H1 (cell line): ENCODE data around the gene PIGL. TPM values are rescaled to one million over a fixed set of nuclear protein-coding genes. Genes with fewer than 3 reads are reported as not detected.
A peak's percentile ranks its signal among the peaks of the same experiment; 100 is the strongest.

Experiments used
- CTCF ChIA-PET: fragments of 300-600 bp; sonication (Branson Sonifier 250); formaldehyde crosslinking; loops from one replicate; lab custom pipeline; 2021; ENCODE audit not compliant: partially characterized antibody; lab: Charles Lee
- POLR2A ChIA-PET: fragments of 300-600 bp; sonication (Branson Sonifier 250); formaldehyde crosslinking; loops from one replicate; lab custom pipeline; 2021; ENCODE audit warnings: inconsistent platforms; ENCODE audit not compliant: partially characterized antibody; lab: Charles Lee
- DNase-seq, 2 experiments: peaks; one replicate each; pipeline versions ENCODE4 v3.0.0 to v3.0.0-alpha.2; 2010 to 2022; ENCODE audit warnings: low spot score in 2 of 2, low read depth in 1 of 2, mixed read lengths in 1 of 2
- FAIRE-seq: peaks from 2 replicates; lab custom pipeline; 2011; peaks lifted over from hg19 to GRCh38; lab: Jason Lieb, UNC
- H2AFZ ChIP-seq: 2 replicates; pipeline ENCODE4 v1.8.1; 2012; ENCODE audit warnings: low read length, inconsistent platforms
- H2AK5ac ChIP-seq: 2 replicates; pipeline ENCODE4 v1.6.1; 2013; ENCODE audit warnings: low read depth, low read length
- H2BK120ac ChIP-seq: replicated peaks from 2 replicates; pipeline ENCODE3; 2013; ENCODE audit warnings: low read depth, low read length, inconsistent platforms
- H2BK12ac ChIP-seq: 2 replicates; pipeline ENCODE4 v1.6.1; 2013; ENCODE audit warnings: low read depth, low read length
- H2BK15ac ChIP-seq: 2 replicates; pipeline ENCODE4 v1.6.1; 2013; ENCODE audit warnings: low read length
- H2BK20ac ChIP-seq: 2 replicates; pipeline ENCODE4 v1.6.1; 2013; ENCODE audit warnings: low read length
- H2BK5ac ChIP-seq: 2 replicates; pipeline ENCODE4 v1.6.1; 2013; ENCODE audit warnings: low read depth, low read length
- H3K14ac ChIP-seq: 2 replicates; pipeline ENCODE4 v1.6.1; 2013; ENCODE audit warnings: inconsistent platforms; ENCODE audit not compliant: insufficient read length
- H3K18ac ChIP-seq: 2 replicates; pipeline ENCODE4 v1.6.1; 2013; ENCODE audit warnings: low read length; ENCODE audit errors: extremely low read depth
- H3K23ac ChIP-seq: 2 replicates; pipeline ENCODE4 v1.6.1; 2013; ENCODE audit warnings: inconsistent platforms; ENCODE audit not compliant: insufficient read length
- H3K23me2 ChIP-seq: 2 replicates; pipeline ENCODE4 v1.6.1; 2013; ENCODE audit warnings: low read depth, low read length
- H3K27ac ChIP-seq: 2 replicates; pipeline ENCODE4 v1.6.1; 2011; ENCODE audit warnings: low read depth, low read length, inconsistent platforms
- H3K27me3 ChIP-seq, 4 experiments: replicated peaks in 1 of 4; 1 replicate in 1 of 4; 2 replicates in 3 of 4; pipeline versions ENCODE4 v1.6.1 to v1.8.1; 2011 to 2013; ENCODE audit warnings: low read length in 3 of 4, mild to moderate bottlenecking in 3 of 4, inconsistent platforms in 2 of 4, mixed read lengths in 2 of 4, moderate library complexity in 1 of 4; ENCODE audit not compliant: control insufficient read depth in 3 of 4, insufficient read depth in 3 of 4; ENCODE audit errors: extremely low read depth in 1 of 4
- H3K36me3 ChIP-seq, 4 experiments: 2 replicates each; pipeline versions ENCODE4 v1.6.1 to v1.8.1; 2011 to 2013; ENCODE audit warnings: mild to moderate bottlenecking in 4 of 4, low read length in 3 of 4, moderate library complexity in 2 of 4, control low read depth in 1 of 4, inconsistent platforms in 1 of 4; ENCODE audit not compliant: insufficient read depth in 4 of 4, control insufficient read depth in 2 of 4
- H3K4ac ChIP-seq: replicated peaks from 2 replicates; pipeline ENCODE3; 2013; ENCODE audit warnings: low read length, low read depth, mixed read lengths, inconsistent platforms; ENCODE audit not compliant: insufficient read length
- H3K4me1 ChIP-seq, 4 experiments: replicated peaks in 1 of 4; 1 replicate in 1 of 4; 2 replicates in 3 of 4; pipeline versions ENCODE4 v1.6.1 to v1.8.1; 2011 to 2013; ENCODE audit warnings: low read length in 3 of 4, inconsistent platforms in 2 of 4, mixed read lengths in 1 of 4; ENCODE audit not compliant: insufficient read depth in 4 of 4, control insufficient read depth in 3 of 4
- H3K4me2 ChIP-seq, 2 experiments: 2 replicates each; pipeline versions ENCODE4 v1.6.1 to v1.8.1; 2011 to 2013; ENCODE audit warnings: low read depth in 2 of 2, low read length in 2 of 2, control low read depth in 1 of 2, inconsistent platforms in 1 of 2, mild to moderate bottlenecking in 1 of 2; ENCODE audit not compliant: insufficient read depth in 1 of 2
- H3K4me3 ChIP-seq, 4 experiments: fragments of 200-600, 300-600 bp in 1 of 4; sonication (generic), shearing (Covaris generic), sonication (Bioruptor Twin) in 1 of 4; 2 replicates each; pipeline versions ENCODE4 v1.5.1 to v1.8.1; 2011 to 2016; ENCODE audit warnings: low read length in 4 of 4, low read depth in 3 of 4, control low read depth in 2 of 4, inconsistent platforms in 2 of 4, mild to moderate bottlenecking in 2 of 4, mixed read lengths in 1 of 4, moderate library complexity in 1 of 4; ENCODE audit not compliant: insufficient read depth in 2 of 4; ENCODE audit errors: extremely low read depth in 1 of 4
- H3K56ac ChIP-seq: replicated peaks from 2 replicates; pipeline ENCODE3; 2013; ENCODE audit warnings: low read depth, mild to moderate bottlenecking, mixed read lengths, low read length, inconsistent platforms; ENCODE audit not compliant: insufficient read length
- H3K79me1 ChIP-seq: 2 replicates; pipeline ENCODE4 v1.6.1; 2013; ENCODE audit warnings: low read depth, low read length, control low read depth
- H3K79me2 ChIP-seq, 2 experiments: 2 replicates each; pipeline versions ENCODE4 v1.6.1 to v1.8.1; 2012 to 2013; ENCODE audit warnings: low read length in 2 of 2, mild to moderate bottlenecking in 2 of 2, inconsistent platforms in 1 of 2; ENCODE audit not compliant: insufficient read depth in 2 of 2, control insufficient read depth in 1 of 2
- H3K9ac ChIP-seq, 4 experiments: replicated peaks in 1 of 4; 1 replicate in 1 of 4; 2 replicates in 3 of 4; pipeline versions ENCODE4 v1.6.1 to v1.8.1; 2011 to 2013; ENCODE audit warnings: low read depth in 3 of 4, low read length in 3 of 4, control low read depth in 2 of 4, mild to moderate bottlenecking in 2 of 4, moderate library complexity in 2 of 4, inconsistent platforms in 1 of 4; ENCODE audit errors: extremely low read depth in 1 of 4
- H3K9me3 ChIP-seq, 2 experiments: 2 replicates each; pipeline versions ENCODE4 v1.6.1 to v1.8.1; 2012 to 2013; ENCODE audit warnings: mild to moderate bottlenecking in 2 of 2, moderate library complexity in 2 of 2, control low read depth in 1 of 2, inconsistent platforms in 1 of 2, low read depth in 1 of 2, low read length in 1 of 2, mixed read lengths in 1 of 2; ENCODE audit not compliant: insufficient read depth in 2 of 2
- H4K20me1 ChIP-seq, 2 experiments: replicated peaks in 1 of 2; 2 replicates each; pipeline versions ENCODE3 to v1.8.1; 2011 to 2013; ENCODE audit warnings: inconsistent platforms in 2 of 2, low read length in 2 of 2, mild to moderate bottlenecking in 1 of 2; ENCODE audit not compliant: insufficient read depth in 2 of 2, control insufficient read depth in 1 of 2
- H4K5ac ChIP-seq: 2 replicates; pipeline ENCODE4 v1.6.1; 2013; ENCODE audit warnings: low read length, low read depth, mixed read lengths, inconsistent platforms; ENCODE audit not compliant: insufficient read length
- H4K8ac ChIP-seq: 2 replicates; pipeline ENCODE4 v1.8.0; 2013; ENCODE audit warnings: mild to moderate bottlenecking, moderate library complexity, low read length, inconsistent platforms; ENCODE audit not compliant: insufficient read depth; ENCODE audit errors: extremely low read depth
- H4K91ac ChIP-seq: replicated peaks from 2 replicates; pipeline ENCODE3; 2013; ENCODE audit warnings: low read length, mixed read lengths, inconsistent platforms; ENCODE audit not compliant: insufficient read length
- BRCA1 ChIP-seq: IDR thresholded peaks from 2 replicates; pipeline ENCODE4 v1.6.1; 2012; ENCODE audit warnings: low read depth, low read length, improper control_type of control experiment
- CHD1 ChIP-seq: IDR thresholded peaks from 2 replicates; pipeline ENCODE4 v1.6.1; 2012; ENCODE audit warnings: low read depth, low read length, improper control_type of control experiment
- GABPA ChIP-seq: IDR thresholded peaks from 2 replicates; pipeline ENCODE4 v1.6.1; 2011; ENCODE audit warnings: mild to moderate bottlenecking, low read length, moderate library complexity, borderline replicate concordance; ENCODE audit not compliant: insufficient read depth
- HDAC2 ChIP-seq, 2 experiments: fragments of 300-600 bp in 1 of 2; sonication (generic) in 1 of 2; IDR thresholded peaks; 2 replicates each; pipeline ENCODE4 v1.6.1; 2011 to 2012; ENCODE audit warnings: low read depth in 2 of 2, low read length in 2 of 2, mild to moderate bottlenecking in 2 of 2, moderate library complexity in 2 of 2, borderline replicate concordance in 1 of 2, inconsistent platforms in 1 of 2
- JUND ChIP-seq: IDR thresholded peaks from 2 replicates; pipeline ENCODE4 v1.6.1; 2011; ENCODE audit warnings: mild to moderate bottlenecking, improper control_type of control experiment, low read length
- MAFK ChIP-seq: IDR thresholded peaks from 2 replicates; pipeline ENCODE4 v1.6.1; 2012; ENCODE audit warnings: low read depth, mild to moderate bottlenecking, improper control_type of control experiment, low read length
- MAX ChIP-seq: IDR thresholded peaks from 2 replicates; pipeline ENCODE4 v1.6.1; 2012; ENCODE audit warnings: inconsistent platforms
- SIX5 ChIP-seq: IDR thresholded peaks from 2 replicates; pipeline ENCODE4 v1.6.1; 2011; ENCODE audit warnings: mild to moderate bottlenecking, low read depth, low read length
- WGBS, 2 experiments: shearing (Covaris generic) in 1 of 2; methylation state at CpG; one replicate each; pipeline versions ENCODE4 v1.1.6 to v1.1.7; 2013 to 2015; ENCODE audit warnings: low lambda C conversion rate in 2 of 2, mixed read lengths in 2 of 2, inconsistent platforms in 1 of 2, low coverage in 1 of 2, missing lambda C conversion rate in 1 of 2; ENCODE audit not compliant: insufficient replicate concordance in 2 of 2, insufficient coverage in 1 of 2, insufficient read length in 1 of 2; ENCODE audit errors: extremely low coverage in 1 of 2, missing lambda C conversion rate in 1 of 2; 5-methylcytosine and 5-hydroxymethylcytosine counted together
- long read RNA-seq, 2 experiments: library from RNA in 1 of 2; library from capped mRNA in 1 of 2; stranded (forward); transcript quantifications; one replicate each; pipeline ENCODE4 v2.0.0, GENCODE V29; 2021; ENCODE audit warnings: inconsistent platforms in 1 of 2
- polyA minus RNA-seq, 3 experiments: library from RNA; depleted of rRNA, polyadenylated mRNA; stranded (reverse); fragments of >200 nt; gene quantifications; 1 replicate in 2 of 3; 2 replicates in 1 of 3; pipeline ENCODE4 v1.2.3, GENCODE V29; 2011
- polyA plus RNA-seq, 7 experiments: library from polyadenylated mRNA; depleted of rRNA in 3 of 7; stranded (reverse) in 5 of 7; unstranded in 2 of 7; fragments of >200 nt in 5 of 7; fragments of 200-250 nt in 2 of 7; gene quantifications; 1 replicate in 5 of 7; 2 replicates in 1 of 7; 4 replicates in 1 of 7; pipeline versions ENCODE4 v1.2.1 to v1.2.3, GENCODE V29; 2011 to 2013; ENCODE audit warnings: missing spikeins in 2 of 7, mixed read lengths in 2 of 7
- total RNA-seq: library from RNA; stranded (reverse); fragmentation: NEBNext Ultra II Directional; extraction: Animal tissue kit (Norgen Biotek cat#: 25700); gene quantifications from 2 replicates; pipeline ENCODE4 v1.2.1, GENCODE V29; 2021

Gene PIGL
- total RNA-seq (25.5 and 28.4 TPM in 2 replicates), polyA plus RNA-seq (2011; rRNA removed) (30.8 TPM in 2 replicates), polyA minus RNA-seq (2011; rRNA and poly(A)+ RNA removed) (39.3 and 44.4 TPM in 2 replicates)
- 37.7 TPM for polyA plus RNA-seq (2011; cell fraction: cytosol; rRNA removed)
- polyA plus RNA-seq (2011; cell fraction: nucleus; rRNA removed) = 92.2 TPM
- polyA plus RNA-seq (2012, experiment 1 of 2) = 22.9 to 25.1 TPM (median 23.8 TPM) in 4 replicates
- 9.4 TPM for polyA plus RNA-seq (2012, experiment 2 of 2)
- 30.2 TPM for polyA plus RNA-seq (2013, experiment 1 of 2)
- 29.6 TPM for polyA plus RNA-seq (2013, experiment 2 of 2)
- 17.0 TPM for polyA minus RNA-seq (2011; cell fraction: cytosol; rRNA and poly(A)+ RNA removed)
- polyA minus RNA-seq (2011; cell fraction: nucleus; rRNA and poly(A)+ RNA removed) = 50.0 TPM
- long read RNA-seq, experiment 1, partial matches to known transcripts = 2 of 12 reads
- long read RNA-seq, experiment 1, other reads (novel, unspliced or antisense) = 4 of 12 reads
- long read RNA-seq, experiment 2, transcript PIGL-201 (7 exons, 1,137 nt) = major isoform, 6 of 10 reads
- long read RNA-seq, experiment 2, partial matches to known transcripts = 0 of 10 reads
- long read RNA-seq, experiment 2, other reads (novel, unspliced or antisense) = 4 of 10 reads

- H3K18ac ChIP-seq = peak within 1 kb of the TSS; percentile 96
- H4K20me1 ChIP-seq = no peaks in the 10 kb centered on the region
- H2BK20ac ChIP-seq = no peak within 1 kb of the TSS
- no peaks in the 10 kb centered on the region for H3K9me3 ChIP-seq
- FAIRE-seq (peak; percentile 42), DNase-seq (peak; percentile 75 to 92)
- H2BK15ac ChIP-seq = no peak within 1 kb of the TSS
- no peak within 1 kb of the TSS for H3K23ac ChIP-seq
- H3K56ac ChIP-seq = peak within 1 kb of the TSS; percentile 20
- 1% methylated on average over 29 of the region's 29 CpGs; no CpG with 5 or more reads in 1 of the 2 experiments for WGBS, 2 experiments
- H3K4me3 ChIP-seq = peak within 1 kb of the TSS; percentile 80 to 97 (median 94)
- peaks cover 20 to 59% of the 10 kb centered on the region in 2 experiments for H3K79me2 ChIP-seq
- peak within 1 kb of the TSS; percentile 85; the same call in 1 of the 2 replicates for H2BK12ac ChIP-seq
- peak within 1 kb of the TSS; percentile 80 to 90 for H3K4me2 ChIP-seq
- H2AFZ ChIP-seq = peak within 1 kb of the TSS; percentile 94; the same call in 1 of the 2 replicates
- H4K91ac ChIP-seq = peak within 1 kb of the TSS; percentile 58
- peak within 1 kb of the TSS; percentile 91 for H2BK5ac ChIP-seq
- H3K79me1 ChIP-seq = no peaks in the 10 kb centered on the region
- ChIA-PET POLR2A (interaction anchor here (0.9 to 4.8 kb wide), 14 partner anchors 9 to 251 kb away, joined by 3 to 46 read pairs (median 6); partner anchors contain the start of genes CENPV, TTC19 and ZSWIM7), CTCF (interaction anchor here (0.6 to 1.7 kb wide), 7 partner anchors 8 to 232 kb away, joined by 3 to 6 read pairs (median 4); no protein-coding TSS in a partner anchor)
- H3K27ac ChIP-seq = peak within 1 kb of the TSS; percentile 95
- peaks cover 9% of the 10 kb centered on the region for H3K23me2 ChIP-seq
- no peaks in the 10 kb centered on the region for H3K36me3 ChIP-seq
- H3K9ac ChIP-seq = peak within 1 kb of the TSS; percentile 85 to 95 (median 94)
- peak within 1 kb of the TSS; percentile 68 for H4K5ac ChIP-seq
- H3K14ac ChIP-seq = no peak within 1 kb of the TSS
- no peak within 1 kb of the TSS; the same call in 1 of the 2 replicates for H2AK5ac ChIP-seq
- no peak within 1 kb of the TSS for H2BK120ac ChIP-seq
- peaks cover 0 to 6% (median 2%) of the 10 kb centered on the region in 4 experiments; a peak in 5 of 7 replicates for H3K4me1 ChIP-seq
- H3K4ac ChIP-seq = peak within 1 kb of the TSS; percentile 22
- no peaks in the 10 kb centered on the region for H3K27me3 ChIP-seq
- peak within 1 kb of the TSS; percentile 98; the same call in 1 of the 2 replicates for H4K8ac ChIP-seq
- peak in 1 of 2 experiments; percentile 74; a peak in 2 of 4 replicates for TF ChIP-seq HDAC2 (IDR thresholded peaks at IDR 0.05; ENCODE audit: borderline replicate concordance in 1 of 2, low read depth in 2 of 2, low read length in 2 of 2)
- no peak for TF ChIP-seq JUND
- TF ChIP-seq MAFK = no peak
- peak; percentile 33; the same call in 1 of the 2 replicates for TF ChIP-seq SIX5
- peak; percentile 65 for TF ChIP-seq MAX
- no peak for TF ChIP-seq BRCA1
- TF ChIP-seq GABPA = peak; percentile 87; the same call in 1 of the 2 replicates
- no peak; the same call in 1 of the 2 replicates for TF ChIP-seq CHD1
Measured at GRCh38 chr17:16217002-16217635, at the start of gene PIGL. PIGL (plus strand) TSS chr17:16217210; CDS start chr17:16217227, 17 bp downstream.
